ENCODE measurements around the gene KRTAP4-6. TPM values are rescaled to one million over a fixed set of nuclear protein-coding genes. Genes with fewer than 3 reads are reported as not detected.

KRTAP4-6 gene
- total and polyA plus RNA-seq, 2 of the 13 experiments (the other 11 are each of a cell fraction or from before 2014, with no cell fraction given): not detected

- TF ChIP-seq ZNF512B (CRISPR knock-in tag; IDR thresholded peaks at IDR 0.05; ENCODE audit: borderline replicate concordance) (no peak), ZNF235 (CRISPR knock-in tag; IDR thresholded peaks at IDR 0.05; ENCODE audit: borderline replicate concordance) (no peak), SALL1 (CRISPR knock-in tag; IDR thresholded peaks at IDR 0.05) (no peak), ZNF773 (CRISPR knock-in tag; IDR thresholded peaks at IDR 0.05; ENCODE audit: borderline replicate concordance) (no peak), SRSF1 (optimal IDR thresholded peaks at IDR 0.05; ENCODE audit: low read depth, low read length) (no peak), BORCS8-MEF2B (CRISPR knock-in tag; IDR thresholded peaks at IDR 0.05) (no peak), ZNF24 (IDR thresholded peaks at IDR 0.05) (no peak), RERE (CRISPR knock-in tag; IDR thresholded peaks at IDR 0.05; ENCODE audit: low read depth) (no peak), TCF7L2 (IDR thresholded peaks at IDR 0.05; ENCODE audit: low read depth, low read length) (no peak), TIGD3 (CRISPR knock-in tag; IDR thresholded peaks at IDR 0.05; ENCODE audit: borderline replicate concordance) (no peak)
Observed at GRCh38 chr17:41121742-41122141, 18.6 kb downstream of the KRTAP4-6 start (continued).
